Keratinocyte (primary cell): ENCODE results near the gene YLPM1.

Experiments
- EZH2 ChIP-seq: IDR thresholded peaks from one replicate; pipeline ENCODE4 v1.6.1; 2012; ENCODE audit warnings: inconsistent platforms, mild to moderate bottlenecking, low read length, moderate library complexity
- TF ChIP-seq, protein P1 (sequence below), 3 experiments: IDR thresholded peaks in 1 of 3; conservative IDR thresholded peaks in 1 of 3; optimal IDR thresholded peaks in 1 of 3; 2 replicates in 2 of 3; 3 replicates in 1 of 3; pipeline versions ENCODE3 to v1.5.1; 2011; ENCODE audit warnings: low read length in 3 of 3, mild to moderate bottlenecking in 3 of 3, moderate library complexity in 2 of 3, control low read depth in 1 of 3, inconsistent platforms in 1 of 3; ENCODE audit not compliant: insufficient read depth in 2 of 3; ENCODE audit errors: extremely low read depth in 1 of 3

- TF ChIP-seq, protein P1, sequence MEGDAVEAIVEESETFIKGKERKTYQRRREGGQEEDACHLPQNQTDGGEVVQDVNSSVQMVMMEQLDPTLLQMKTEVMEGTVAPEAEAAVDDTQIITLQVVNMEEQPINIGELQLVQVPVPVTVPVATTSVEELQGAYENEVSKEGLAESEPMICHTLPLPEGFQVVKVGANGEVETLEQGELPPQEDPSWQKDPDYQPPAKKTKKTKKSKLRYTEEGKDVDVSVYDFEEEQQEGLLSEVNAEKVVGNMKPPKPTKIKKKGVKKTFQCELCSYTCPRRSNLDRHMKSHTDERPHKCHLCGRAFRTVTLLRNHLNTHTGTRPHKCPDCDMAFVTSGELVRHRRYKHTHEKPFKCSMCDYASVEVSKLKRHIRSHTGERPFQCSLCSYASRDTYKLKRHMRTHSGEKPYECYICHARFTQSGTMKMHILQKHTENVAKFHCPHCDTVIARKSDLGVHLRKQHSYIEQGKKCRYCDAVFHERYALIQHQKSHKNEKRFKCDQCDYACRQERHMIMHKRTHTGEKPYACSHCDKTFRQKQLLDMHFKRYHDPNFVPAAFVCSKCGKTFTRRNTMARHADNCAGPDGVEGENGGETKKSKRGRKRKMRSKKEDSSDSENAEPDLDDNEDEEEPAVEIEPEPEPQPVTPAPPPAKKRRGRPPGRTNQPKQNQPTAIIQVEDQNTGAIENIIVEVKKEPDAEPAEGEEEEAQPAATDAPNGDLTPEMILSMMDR (optimal IDR thresholded peaks at IDR 0.05 in 1 of 3, IDR thresholded peaks at IDR 0.05 in 1 of 3, conservative IDR thresholded peaks at IDR 0.05 in 1 of 3; ENCODE audit: extremely low read depth in 1 of 3, insufficient read depth in 2 of 3, low read length in 3 of 3) = no peak
- TF ChIP-seq EZH2 = no peak
These were observed 96.8 kb downstream of the YLPM1 start for GRCh38 chr14:74859757-74860552.
